ENCODE data around the gene DCD.

DNA sequence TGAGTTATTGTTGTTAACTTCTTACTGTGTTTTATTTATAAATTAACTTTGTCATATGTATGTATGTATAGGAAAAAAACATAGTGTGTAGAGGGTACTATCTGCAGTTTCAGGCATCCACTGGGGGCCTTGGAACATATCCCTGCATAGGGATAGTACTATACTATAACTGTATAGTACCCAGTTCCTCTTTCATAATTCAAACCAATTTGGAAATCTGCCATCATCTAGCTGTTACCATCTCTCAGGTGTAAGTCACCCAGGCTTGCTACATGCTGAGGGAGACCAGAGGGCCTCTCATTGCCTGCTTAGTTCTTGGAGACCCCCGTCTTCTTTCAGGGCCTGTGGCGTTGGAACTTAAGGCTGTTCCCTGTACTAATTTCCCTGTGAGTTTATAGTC is 12.9 kb upstream of the DCD start:
- TF ChIP-seq, protein P1, sequence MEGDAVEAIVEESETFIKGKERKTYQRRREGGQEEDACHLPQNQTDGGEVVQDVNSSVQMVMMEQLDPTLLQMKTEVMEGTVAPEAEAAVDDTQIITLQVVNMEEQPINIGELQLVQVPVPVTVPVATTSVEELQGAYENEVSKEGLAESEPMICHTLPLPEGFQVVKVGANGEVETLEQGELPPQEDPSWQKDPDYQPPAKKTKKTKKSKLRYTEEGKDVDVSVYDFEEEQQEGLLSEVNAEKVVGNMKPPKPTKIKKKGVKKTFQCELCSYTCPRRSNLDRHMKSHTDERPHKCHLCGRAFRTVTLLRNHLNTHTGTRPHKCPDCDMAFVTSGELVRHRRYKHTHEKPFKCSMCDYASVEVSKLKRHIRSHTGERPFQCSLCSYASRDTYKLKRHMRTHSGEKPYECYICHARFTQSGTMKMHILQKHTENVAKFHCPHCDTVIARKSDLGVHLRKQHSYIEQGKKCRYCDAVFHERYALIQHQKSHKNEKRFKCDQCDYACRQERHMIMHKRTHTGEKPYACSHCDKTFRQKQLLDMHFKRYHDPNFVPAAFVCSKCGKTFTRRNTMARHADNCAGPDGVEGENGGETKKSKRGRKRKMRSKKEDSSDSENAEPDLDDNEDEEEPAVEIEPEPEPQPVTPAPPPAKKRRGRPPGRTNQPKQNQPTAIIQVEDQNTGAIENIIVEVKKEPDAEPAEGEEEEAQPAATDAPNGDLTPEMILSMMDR (IDR thresholded peaks at IDR 0.05; ENCODE audit: low read length): no peak
- TF ChIP-seq EZH2 (IDR thresholded peaks at IDR 0.05; ENCODE audit: borderline replicate concordance, low read length): no peak

Data from OCI-LY1 (cell line).